HEK293T (cell line): ENCODE measurements around the gene AOPEP.

Experiments used
- FOXM1 ChIP-seq: fragments of 450-650 bp; IDR thresholded peaks from 2 replicates; pipeline ENCODE4 v1.6.1; 2017; ENCODE audit warnings: mild to moderate bottlenecking, borderline replicate concordance
- L3MBTL2 ChIP-seq: fragments of 450-650 bp; conservative IDR thresholded peaks from 2 replicates; pipeline ENCODE4 v1.6.1; 2016; ENCODE audit warnings: mild to moderate bottlenecking
- LEF1 ChIP-seq: fragments of 450-650 bp; IDR thresholded peaks from 2 replicates; pipeline ENCODE4 v1.6.1; 2017; ENCODE audit warnings: mild to moderate bottlenecking, borderline replicate concordance
- SUZ12 ChIP-seq: fragments of 450-650 bp; IDR thresholded peaks from 2 replicates; pipeline ENCODE4 v1.6.1; 2016; ENCODE audit warnings: mild to moderate bottlenecking

DNA sequence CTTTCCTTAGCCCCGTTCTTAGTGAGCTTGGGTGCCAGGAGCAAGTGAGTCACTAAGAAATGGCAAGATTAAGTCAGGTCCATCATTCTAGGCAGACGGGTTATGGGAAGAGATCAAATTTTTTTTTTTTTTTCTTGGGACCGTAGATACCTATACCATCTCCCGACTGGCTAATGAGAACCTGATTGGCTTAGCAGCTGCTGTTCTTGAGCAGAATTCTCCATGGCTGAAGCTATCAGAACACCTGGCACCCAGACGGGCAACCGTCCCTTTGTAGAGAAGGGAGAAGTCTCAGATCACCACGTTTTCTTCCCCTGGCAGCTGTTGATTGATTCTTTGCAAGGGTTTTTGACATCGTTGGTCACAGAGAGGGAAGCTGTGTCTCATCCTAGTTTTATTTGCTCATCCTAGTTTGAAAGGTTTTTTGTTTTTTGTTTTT, 78.6 kb downstream of the AOPEP start:
- TF ChIP-seq LEF1 (no peak), L3MBTL2 (no peak), SUZ12 (no peak), FOXM1 (no peak)
